ENCODE results near the gene XYLB. TPM values are rescaled to one million over a fixed set of nuclear protein-coding genes. Genes with fewer than 3 reads are reported as not detected.

XYLB gene
- total RNA-seq, 1 experiment from 2014 or later = 6.6 TPM

GRCh38 chr3:38347421-38348200, 1.0 kb downstream of the XYLB start:
- no peak for DNase-seq (ENCODE audit: low read depth, low spot score)
- ChIA-PET CTCF (interaction anchor here (2.1 kb wide), 1 partner anchor 132 kb away, joined by 8 read pairs; no protein-coding TSS in a partner anchor), POLR2A (no interaction called here)
- Histone ChIP-seq H3K36me3 (ENCODE audit: control insufficient read depth, insufficient read depth, low read length) (no peaks in the 10 kb centered on the region), H3K4me3 (ENCODE audit: low read depth in 2 of 2, low read length in 2 of 2) (peak overlapping the region; percentile 67 to 71), H3K4me1 (ENCODE audit: control insufficient read depth, insufficient read depth, low read length) (no peaks in the 10 kb centered on the region), H3K9me3 (ENCODE audit: control insufficient read depth, insufficient read depth, low read depth, low read length) (no peaks in the 10 kb centered on the region), H3K27me3 (ENCODE audit: control insufficient read depth, insufficient read depth, low read length) (no peaks in the 10 kb centered on the region), H3K27ac (ENCODE audit: low read length) (peak overlapping the region; percentile 71)
- intact Hi-C loops (cut with micrococcal nuclease; ENCODE audit: unreplicated experiment) (loop anchor here (2.0 kb wide), 1 partner anchor 133 kb away; no protein-coding TSS in a partner anchor), in situ Hi-C loops (cut with HindIII; ENCODE audit: low pct_unique_long_range_greater_than_20kb, low sequenced_read_pairs) (no loop called here)
- TF ChIP-seq SIN3A (IDR thresholded peaks at IDR 0.05; ENCODE audit: borderline replicate concordance, insufficient read depth, low read depth, low read length) (no peak), TCF7L2 (IDR thresholded peaks at IDR 0.05; ENCODE audit: low read depth, low read length) (no peak), REST (IDR thresholded peaks at IDR 0.05; ENCODE audit: insufficient read depth in 1 of 2, low read depth in 2 of 2, low read length in 1 of 2) (no peak), CTCF (IDR thresholded peaks at IDR 0.05) (no peak), POLR2AphosphoS5 (IDR thresholded peaks at IDR 0.05; ENCODE audit: low read depth, low read length) (no peak)
- BruUV-seq (replicated peaks) = no TSS peak
- no peak for ATAC-seq

- DNase-seq (ENCODE audit: low read depth, low spot score) = no peak
- no TSS peak for BruUV-seq (replicated peaks)
- intact Hi-C loops (cut with micrococcal nuclease; ENCODE audit: unreplicated experiment) (no loop called here), in situ Hi-C loops (cut with HindIII; ENCODE audit: low pct_unique_long_range_greater_than_20kb, low sequenced_read_pairs) (no loop called here)
- CTCF ChIA-PET = no interaction called here
- Histone ChIP-seq H3K9me3 (ENCODE audit: control insufficient read depth, insufficient read depth, low read depth, low read length) (no peaks in the 10 kb centered on the region), H3K27me3 (ENCODE audit: control insufficient read depth, insufficient read depth, low read length) (no peaks in the 10 kb centered on the region), H3K4me3 (ENCODE audit: low read depth in 2 of 2, low read length in 2 of 2) (no peak overlapping the region), H3K4me1 (ENCODE audit: control insufficient read depth, insufficient read depth, low read length) (no peaks in the 10 kb centered on the region), H3K36me3 (ENCODE audit: control insufficient read depth, insufficient read depth, low read length) (no peaks in the 10 kb centered on the region), H3K27ac (ENCODE audit: low read length) (no peak overlapping the region)
- POLR2A ChIA-PET = no interaction called here
- ATAC-seq = no peak
- TF ChIP-seq TCF7L2 (IDR thresholded peaks at IDR 0.05; ENCODE audit: low read depth, low read length) = no peak
- TF ChIP-seq SIN3A (IDR thresholded peaks at IDR 0.05; ENCODE audit: borderline replicate concordance, insufficient read depth, low read depth, low read length) = no peak
- TF ChIP-seq CTCF (IDR thresholded peaks at IDR 0.05) = no peak
- TF ChIP-seq POLR2AphosphoS5 (IDR thresholded peaks at IDR 0.05; ENCODE audit: low read depth, low read length) = no peak
- TF ChIP-seq REST (IDR thresholded peaks at IDR 0.05; ENCODE audit: insufficient read depth in 1 of 2, low read depth in 2 of 2, low read length in 1 of 2) = no peak
Observed at GRCh38 chr3:38348903-38349302, 2.3 kb downstream of the XYLB start.

Measured in Panc1 (cell line).